ENCODE results near the gene ARSG. TPM values are rescaled to one million over a fixed set of nuclear protein-coding genes. Genes with fewer than 3 reads are reported as not detected.

The ARSG gene
- total RNA-seq, 1 experiment from 2014 or later: 7.9 TPM

GRCh38 chr17:68247445-68248198 is 43.7 kb upstream of the ARSG start, which contains the start of gene AMZ2 (continued):
- TF ChIP-seq IRF1 (CRISPR knock-in tag; IDR thresholded peaks at IDR 0.05) (no peak; the same call in 1 of the 2 replicates), ZNF532 (CRISPR knock-in tag; IDR thresholded peaks at IDR 0.05; ENCODE audit: borderline replicate concordance) (no peak), AFF4 (CRISPR knock-in tag; IDR thresholded peaks at IDR 0.05; ENCODE audit: borderline replicate concordance) (no peak), NR1H2 (CRISPR knock-in tag; IDR thresholded peaks at IDR 0.05) (no peak), USF1 (CRISPR knock-in tag; IDR thresholded peaks at IDR 0.05) (no peak), FOXJ3 (CRISPR knock-in tag; IDR thresholded peaks at IDR 0.05; ENCODE audit: borderline replicate concordance) (no peak), ELF4 (CRISPR knock-in tag; IDR thresholded peaks at IDR 0.05; ENCODE audit: low read depth) (no peak), EMX1 (CRISPR knock-in tag; IDR thresholded peaks at IDR 0.05) (no peak), ZSCAN18 (CRISPR knock-in tag; IDR thresholded peaks at IDR 0.05) (no peak), STAT6 (CRISPR knock-in tag; conservative IDR thresholded peaks at IDR 0.05; ENCODE audit: low read depth) (no peak), CTCF (IDR thresholded peaks at IDR 0.05) (no peak), AR (CRISPR knock-in tag; IDR thresholded peaks at IDR 0.05) (no peak), TEAD1 (CRISPR knock-in tag; IDR thresholded peaks at IDR 0.05) (peak; percentile 22), ESRRA (CRISPR knock-in tag; IDR thresholded peaks at IDR 0.05; ENCODE audit: borderline replicate concordance) (peak; percentile 42; the same call in 1 of the 2 replicates), ZNF232 (CRISPR knock-in tag; IDR thresholded peaks at IDR 0.05) (0 out of 2 replicates have a peak, but pooled peaks have one; percentile 40), ZNF263 (CRISPR knock-in tag; IDR thresholded peaks at IDR 0.05; ENCODE audit: low read depth) (no peak)
